Occipital lobe (tissue), 3 donors: ENCODE measurements around the gene DLX5. TPM values are rescaled to one million over a fixed set of nuclear protein-coding genes. Genes with fewer than 3 reads are reported as not detected.

Experiments
- DNase-seq: peaks from one replicate; lab custom pipeline; 2025; lab: John Stamatoyannopoulos, UW
- small RNA-seq: library from RNA; depleted of rRNA; stranded (forward); fragments of <200 nt; gene quantifications from one replicate; pipeline ENCODE3, GENCODE V24; 2014
- total RNA-seq: library from RNA; depleted of rRNA; stranded (reverse); fragments of >200 nt; gene quantifications from one replicate; pipeline ENCODE4 v1.2.3, GENCODE V29; 2014

Gene DLX5
- total RNA-seq, 1 donor from 2014 or later = 3.4 TPM

DNA sequence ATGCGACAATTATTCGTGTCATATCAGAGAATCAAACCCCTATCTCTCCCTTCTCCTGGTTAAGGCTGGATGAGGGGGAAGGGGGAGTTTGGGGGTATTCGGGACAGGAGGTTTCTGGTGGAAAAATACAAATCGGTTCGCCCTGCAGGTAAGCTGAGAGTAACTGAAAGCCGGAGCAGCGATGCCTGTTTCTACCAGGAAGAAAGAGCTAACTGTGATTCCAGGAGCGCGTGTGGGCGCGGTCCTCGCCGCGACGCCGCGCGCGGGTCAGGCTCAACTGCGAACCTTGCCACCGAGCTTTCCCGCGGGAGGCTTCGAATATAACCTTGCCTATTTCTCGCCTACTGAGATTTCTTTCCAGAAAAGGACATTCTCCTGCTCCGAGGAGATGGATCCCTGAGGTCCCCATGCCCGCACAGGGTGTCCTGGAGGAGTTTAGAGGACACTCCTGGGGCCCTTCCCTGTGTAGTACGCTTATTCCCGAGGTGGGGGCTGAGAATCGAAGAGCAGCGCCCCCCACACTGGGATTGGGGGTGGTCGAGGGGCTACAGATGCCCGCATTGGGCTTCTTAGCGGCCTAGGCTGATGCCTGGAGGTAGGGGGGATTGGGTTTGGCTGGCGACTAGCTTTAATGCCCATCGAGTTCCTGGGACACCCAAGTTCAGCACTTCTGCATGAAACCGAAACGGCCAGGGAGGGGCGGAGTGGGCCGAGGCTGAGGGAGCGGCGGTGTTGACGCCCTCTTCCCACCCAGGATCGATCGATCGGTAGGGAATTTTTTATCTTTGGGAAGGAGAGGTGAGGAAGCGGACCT lies 32.2 kb downstream of the DLX5 start:
- no peak for DNase-seq

DNA sequence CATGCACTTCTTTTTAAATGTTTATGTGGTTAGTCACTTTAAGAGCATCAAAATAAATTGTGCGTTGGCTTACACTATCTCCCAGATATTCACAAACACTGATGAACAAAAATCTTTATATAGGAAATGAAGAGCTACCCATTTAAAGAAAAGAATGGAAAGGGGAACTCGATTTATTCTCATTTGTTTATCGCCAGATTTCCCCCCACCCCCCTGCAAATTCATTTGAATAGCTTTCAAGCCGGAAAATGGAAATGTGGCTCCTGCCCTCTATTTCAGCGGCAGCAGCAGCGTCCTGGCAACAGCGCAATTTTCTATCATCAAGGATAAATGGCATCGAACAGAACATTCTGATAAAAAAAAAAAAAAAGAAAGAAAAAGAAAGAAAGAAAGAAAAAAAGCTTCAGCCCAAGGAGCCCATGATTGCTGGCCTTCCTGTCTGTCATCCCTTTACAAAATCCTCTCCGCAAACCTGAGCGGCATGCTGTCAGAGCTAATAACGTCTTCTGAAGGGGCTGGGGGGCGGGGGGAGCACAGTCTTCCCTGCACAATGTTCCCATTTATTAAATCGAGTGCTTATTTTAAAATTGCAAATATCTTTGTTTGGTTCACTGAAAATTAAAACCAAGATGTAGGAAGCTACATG lies 33.0 kb downstream of the DLX5 start:
- no peak for DNase-seq

DNA sequence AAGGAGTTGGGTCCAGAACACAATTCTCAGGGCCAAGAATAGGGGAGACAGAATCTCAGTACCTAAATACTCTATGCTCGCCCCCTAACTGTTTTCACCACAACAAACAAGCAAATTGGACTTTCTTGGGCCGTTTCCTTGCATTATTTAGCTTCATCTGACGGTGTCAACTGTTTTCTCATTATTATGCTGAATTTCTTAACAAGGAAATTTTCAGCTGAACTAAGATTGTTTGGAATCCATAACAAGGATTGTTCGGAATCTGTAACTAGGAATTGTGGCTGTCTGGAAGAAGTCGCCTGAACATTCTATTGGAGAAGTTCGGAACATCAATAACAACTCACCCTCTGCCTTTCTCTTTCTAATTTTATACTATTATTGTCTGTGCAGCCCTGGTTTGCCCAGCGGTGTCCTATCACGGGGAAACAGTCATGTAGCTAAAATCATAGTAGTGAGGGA lies 34.7 kb downstream of the DLX5 start:
- DNase-seq = no peak

DNA sequence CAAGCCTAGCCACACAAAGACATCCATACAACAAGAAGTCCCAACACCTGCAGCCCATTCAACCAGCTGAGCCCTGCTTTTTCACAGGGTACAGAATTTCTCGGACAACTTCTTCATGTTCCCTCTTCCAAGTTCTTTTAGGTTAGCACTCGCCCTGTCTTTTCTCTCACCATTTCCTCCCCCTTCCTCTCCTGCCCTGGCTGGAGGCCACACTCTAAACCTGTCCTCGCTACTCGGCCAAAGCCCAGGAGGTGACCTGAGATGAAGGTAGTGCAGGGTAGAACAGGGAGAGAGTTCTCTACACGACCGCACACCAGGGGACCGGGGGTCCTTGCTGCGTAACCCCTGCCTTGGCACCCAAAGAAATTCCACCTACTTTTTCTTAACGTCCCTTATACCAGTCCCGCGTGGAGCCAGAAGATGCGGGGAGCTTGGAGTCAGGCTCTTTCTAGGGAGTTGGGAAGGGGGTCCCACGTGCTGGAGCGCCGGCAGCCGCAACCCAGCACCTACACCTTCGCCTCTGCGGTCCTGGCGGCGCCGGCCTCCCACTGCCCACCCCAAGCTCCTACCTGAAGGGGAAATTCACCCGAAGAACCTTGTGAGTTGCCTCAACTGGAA lies 35.3 kb downstream of the DLX5 start:
- no peak for DNase-seq

DNA sequence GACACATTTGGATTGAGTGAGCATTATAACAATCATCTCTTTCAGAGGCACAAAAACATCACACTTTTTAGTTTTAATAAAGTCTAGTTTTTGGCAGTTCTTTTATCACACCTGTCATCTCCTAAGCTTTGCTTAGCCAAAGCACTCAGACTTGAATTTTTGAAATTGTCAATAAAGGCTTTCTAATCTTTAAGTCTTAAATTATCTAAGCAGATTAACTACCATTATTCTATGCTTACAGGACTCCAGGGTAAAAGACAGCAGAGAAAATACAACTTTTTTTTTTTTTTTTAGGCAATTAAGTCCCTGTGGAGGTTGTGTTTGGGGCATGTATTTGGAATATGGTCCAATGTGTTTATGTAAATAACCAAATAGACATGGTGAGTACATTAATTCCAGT lies 36.9 kb downstream of the DLX5 start:
- no peak for DNase-seq

DNA sequence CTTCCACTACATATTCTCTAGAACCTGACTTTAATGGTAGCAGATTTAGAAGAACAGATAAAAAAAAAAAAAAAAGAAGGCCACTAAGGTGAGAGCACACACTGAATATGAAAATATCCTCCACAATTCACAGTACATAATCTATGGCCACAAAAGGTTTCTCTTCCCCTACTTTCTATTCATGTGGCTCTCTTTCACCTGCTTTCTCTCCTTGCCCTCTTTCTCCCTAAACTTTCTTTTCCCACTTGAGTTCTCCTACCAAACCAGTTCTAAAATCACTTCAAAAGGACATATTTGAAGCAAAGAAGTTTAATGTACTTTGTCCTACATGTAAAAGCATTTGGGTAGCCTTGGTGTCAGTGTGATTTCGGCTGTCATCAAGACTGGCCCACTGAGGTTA lies 37.7 kb downstream of the DLX5 start:
- DNase-seq = no peak

DNA sequence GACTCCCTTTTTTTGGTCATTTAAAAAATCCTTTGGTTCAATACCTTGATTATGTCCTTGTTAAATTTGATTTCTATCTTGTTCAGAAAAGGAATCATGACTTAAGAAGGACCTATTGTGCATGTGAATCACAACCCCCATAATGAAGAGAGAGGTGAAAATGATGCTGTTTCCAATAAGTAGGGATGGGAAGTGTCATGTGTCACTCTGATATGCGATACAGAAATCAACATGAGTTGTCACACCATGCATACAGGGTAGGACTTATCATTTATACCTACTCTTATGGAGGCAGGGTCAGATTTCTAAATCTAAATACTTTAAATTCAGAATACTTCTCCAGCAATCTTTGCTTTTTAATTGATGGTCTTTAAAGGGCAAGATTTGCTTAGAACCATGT lies 38.6 kb downstream of the DLX5 start:
- DNase-seq = no peak

DNA sequence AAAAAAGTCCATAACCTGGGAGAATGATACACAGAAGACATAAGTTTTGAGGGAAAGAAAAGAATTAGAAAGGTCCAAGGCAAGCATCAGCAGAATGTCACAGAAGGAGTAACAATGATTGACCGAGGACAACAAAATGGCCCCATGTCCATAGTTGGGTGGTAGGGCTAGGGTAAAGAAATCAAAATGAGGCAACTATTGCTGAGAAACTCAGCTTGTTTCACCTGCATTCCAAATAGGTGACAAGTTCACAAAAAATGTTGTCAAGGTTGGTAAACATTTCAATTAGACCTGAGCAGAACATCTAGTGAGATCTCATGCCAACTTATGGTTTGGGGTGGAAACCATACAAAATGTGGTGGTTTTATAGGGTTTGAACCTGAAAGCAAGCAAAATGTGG lies 42.0 kb downstream of the DLX5 start:
- DNase-seq = no peak

DNA sequence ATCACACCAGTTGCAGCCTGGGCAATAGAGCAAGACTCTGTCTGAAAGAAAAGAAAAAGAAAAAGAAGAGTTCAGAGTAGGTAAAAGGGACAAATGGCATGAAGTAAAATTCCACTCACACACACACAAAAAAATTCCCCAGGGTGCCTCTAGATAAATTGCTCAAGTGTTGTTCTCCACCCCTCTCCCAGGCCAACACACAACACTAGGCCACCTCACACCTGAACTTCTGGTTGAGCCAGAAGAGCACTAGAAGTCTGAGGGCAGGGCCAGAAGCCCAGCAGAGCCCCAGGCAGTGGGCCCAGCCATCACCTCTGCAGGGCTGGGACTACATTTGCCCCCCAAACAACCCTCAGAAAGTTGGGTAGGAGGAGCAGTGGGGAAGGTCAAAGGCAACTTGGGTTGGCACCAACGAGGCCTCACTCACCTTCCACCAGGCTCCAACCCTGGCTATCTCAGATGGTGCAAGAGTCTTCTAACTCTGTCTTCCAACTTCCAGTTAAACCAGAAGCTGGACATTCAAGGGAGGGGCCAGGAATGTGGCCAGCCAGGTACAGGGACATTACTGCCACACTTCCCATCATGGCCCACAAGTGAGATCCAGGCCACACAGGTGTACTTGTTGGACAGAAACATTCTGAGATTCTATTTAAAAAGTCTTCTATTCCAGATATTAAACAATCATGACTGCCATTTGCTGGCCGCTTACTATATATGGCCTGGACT lies 44.9 kb downstream of the DLX5 start:
- no peak for DNase-seq

DNA sequence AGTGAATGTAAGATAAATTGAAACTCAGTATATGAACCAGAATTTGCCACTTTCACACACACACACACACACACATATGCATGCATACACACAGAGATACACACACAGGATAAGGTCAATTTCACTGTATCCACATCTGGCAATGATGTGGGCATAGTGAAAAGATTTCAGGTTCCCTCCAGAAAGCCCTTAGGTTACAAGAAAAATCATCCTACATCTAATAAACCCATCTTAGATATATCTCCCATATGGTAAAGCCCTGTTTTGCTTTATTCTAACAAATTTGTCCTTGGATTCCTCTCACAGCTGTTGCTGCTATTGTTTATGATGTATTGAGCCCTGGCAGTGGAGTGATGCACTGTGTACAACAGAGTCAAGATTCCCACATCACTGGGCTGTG lies 47.2 kb downstream of the DLX5 start:
- no peak for DNase-seq

DNA sequence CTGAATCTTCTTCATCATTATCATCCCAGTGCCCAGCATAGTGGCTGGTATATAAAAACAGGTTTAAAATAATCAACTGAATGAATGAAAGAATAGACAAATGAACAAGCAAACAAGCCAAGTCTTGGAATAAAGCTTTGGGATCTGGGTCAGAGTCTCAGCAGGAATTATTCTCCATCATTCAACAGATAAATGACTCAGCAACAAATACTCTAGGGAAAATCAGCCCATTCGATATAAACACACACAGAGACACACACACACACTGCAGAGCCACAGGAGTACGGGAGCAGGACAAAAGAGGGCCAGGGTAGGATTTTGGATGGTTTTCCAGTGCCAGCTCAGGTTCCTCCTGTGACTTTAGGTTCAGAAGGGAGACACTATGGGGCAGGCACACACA lies 48.5 kb downstream of the DLX5 start:
- DNase-seq = no peak

DNA sequence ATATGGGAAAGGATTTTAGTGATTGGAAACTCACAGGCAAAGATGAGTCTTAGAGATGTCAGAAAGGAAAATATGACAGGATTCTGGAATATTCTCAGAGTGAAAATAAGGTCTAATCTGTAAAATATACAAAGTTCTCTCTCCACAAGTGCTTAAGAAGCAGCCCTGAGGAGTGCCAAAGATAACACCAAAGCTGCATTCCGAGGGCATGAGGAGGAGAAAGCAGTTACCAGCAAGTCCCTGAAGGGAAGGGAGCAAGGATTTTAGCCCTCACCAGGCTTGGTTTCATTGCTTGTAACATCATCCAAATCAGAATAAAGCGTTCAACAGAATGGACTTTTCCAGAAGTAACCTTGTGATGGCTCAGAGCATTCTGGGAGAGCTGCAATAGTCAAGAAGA lies 50.6 kb downstream of the DLX5 start:
- no peak for DNase-seq

DNA sequence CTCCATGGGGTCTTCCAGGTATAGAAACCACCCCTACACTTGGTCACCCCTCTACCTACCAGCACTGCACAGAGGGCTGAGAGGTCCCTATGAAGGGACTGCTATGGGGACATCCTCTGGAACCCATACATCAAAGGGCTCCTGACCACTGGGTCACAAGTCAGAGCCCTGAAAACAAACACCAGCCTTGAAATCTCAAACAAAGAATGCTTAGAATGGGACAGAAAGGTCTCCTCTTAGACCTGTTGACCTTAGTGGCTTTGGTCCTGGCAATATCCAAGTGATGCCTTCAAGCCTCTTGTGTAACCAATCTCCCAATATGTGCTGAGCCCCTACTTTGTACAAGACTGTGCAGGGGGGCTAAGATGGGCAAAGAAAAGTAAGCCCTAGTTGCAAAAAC lies 53.9 kb downstream of the DLX5 start:
- DNase-seq = no peak

Small RNAs within 50 kb of the gene (small RNA-seq; reads per million reads assigned to genes)
- gene RF01778 = not detected

Other genes with a start within 250 kb of the DLX5 start
- gene DLX6, start 19.3 kb downstream of the DLX5 start, total RNA-seq = 0.62 TPM
- 13.3 TPM for gene SDHAF3, start 92.9 kb upstream of the DLX5 start, total RNA-seq